ENCODE data around the gene IL1RL2. TPM values are rescaled to one million over a fixed set of nuclear protein-coding genes. Genes with fewer than 3 reads are reported as not detected.

Gene IL1RL2
- total and polyA plus RNA-seq, 2 of the 8 experiments (the other 6 are each of a cell fraction or from before 2014, with no cell fraction given) = not detected

GRCh38 chr2:102204638-102205037 lies 17.8 kb downstream of the IL1RL2 start (continued):
- TF ChIP-seq CHD7 (IDR thresholded peaks at IDR 0.05; ENCODE audit: insufficient replicate concordance, low read length) = no peak
- no peak for TF ChIP-seq RAD21 (IDR thresholded peaks at IDR 0.05 in 1 of 2, conservative IDR thresholded peaks at IDR 0.05 in 1 of 2; ENCODE audit: low read depth in 2 of 2, low read length in 2 of 2)
- TF ChIP-seq MAFK (IDR thresholded peaks at IDR 0.05; ENCODE audit: low read depth, low read length) = no peak
- TF ChIP-seq SAP30 (IDR thresholded peaks at IDR 0.05; ENCODE audit: insufficient read depth, insufficient replicate concordance, low read length) = no peak
- TF ChIP-seq CEBPB (IDR thresholded peaks at IDR 0.05; ENCODE audit: low read depth, low read length) = no peak
- no peak for TF ChIP-seq PHF8 (conservative IDR thresholded peaks at IDR 0.05; ENCODE audit: low read depth, low read length)
- TF ChIP-seq MAX (IDR thresholded peaks at IDR 0.05) = no peak
- TF ChIP-seq E2F6 (IDR thresholded peaks at IDR 0.05) = no peak
- no peak for TF ChIP-seq TEAD4 (IDR thresholded peaks at IDR 0.05; ENCODE audit: low read depth, low read length)
- TF ChIP-seq EP300 (IDR thresholded peaks at IDR 0.05; ENCODE audit: borderline replicate concordance in 1 of 2, low read depth in 2 of 2, low read length in 2 of 2) = no peak
